Calu3 (cell line): ENCODE data around the gene ALPK3. TPM values are rescaled to one million over a fixed set of nuclear protein-coding genes. Genes with fewer than 3 reads are reported as not detected.
"Not testable (repeated sequence)": the region's sequence is repeated elsewhere in the genome, so short reads cannot be mapped to it uniquely, and the experiment has no call there.

ENCODE experiments used
- BruUV-seq: library from RNA; stranded (reverse); fragments of 400-500 nt; replicated peaks from 2 replicates; lab custom pipeline; 2021; lab: Mats Ljungman, UMichigan
- CTCF ChIA-PET: fragments of 300-600 bp; sonication (Branson Sonifier 250); formaldehyde crosslinking; loops from one replicate; lab custom pipeline; 2022; ENCODE audit warnings: antibody characterized with exemption; lab: Charles Lee
- DNase-seq: peaks from one replicate; pipeline ENCODE4 v3.0.0; 2022
- H3K27ac Mint-ChIP-seq: one replicate; pipeline ENCODE4 v1.8.0; 2022; ENCODE audit warnings: mixed read lengths; ENCODE audit not compliant: unreplicated experiment
- H3K27me3 Mint-ChIP-seq: one replicate; pipeline ENCODE4 v1.8.0; 2022; ENCODE audit warnings: mixed read lengths; ENCODE audit not compliant: unreplicated experiment
- H3K36me3 Mint-ChIP-seq: one replicate; pipeline ENCODE4 v1.8.0; 2022; ENCODE audit warnings: mild to moderate bottlenecking, moderate library complexity, mixed read lengths; ENCODE audit not compliant: insufficient read depth, unreplicated experiment
- H3K4me1 Mint-ChIP-seq: one replicate; pipeline ENCODE4 v1.8.0; 2022; ENCODE audit warnings: mild to moderate bottlenecking, low read depth, mixed read lengths; ENCODE audit not compliant: unreplicated experiment
- H3K4me3 Mint-ChIP-seq: one replicate; pipeline ENCODE4 v1.8.0; 2022; ENCODE audit warnings: mild to moderate bottlenecking, low read depth, moderate library complexity, mixed read lengths; ENCODE audit not compliant: unreplicated experiment
- H3K9me3 Mint-ChIP-seq: one replicate; pipeline ENCODE4 v1.8.0; 2022; ENCODE audit warnings: low read depth, mixed read lengths; ENCODE audit not compliant: unreplicated experiment
- CTCF ChIP-seq: fragments of 200-600 bp; IDR thresholded peaks from one replicate; pipeline ENCODE4 v1.8.0; 2022; ENCODE audit warnings: antibody characterized with exemption; ENCODE audit not compliant: unreplicated experiment
- intact Hi-C: fragments of 100-400 bp; cut with micrococcal nuclease; formaldehyde crosslinking; loops from one replicate; pipeline ENCODE4 v1.10.0; 2022; ENCODE audit not compliant: unreplicated experiment
- total RNA-seq: library from RNA; stranded (reverse); gene quantifications from 2 replicates; pipeline ENCODE4 v1.2.3, GENCODE V29; 2022

ALPK3 gene
- total RNA-seq, 1 experiment from 2014 or later, result 4.6 TPM

DNA sequence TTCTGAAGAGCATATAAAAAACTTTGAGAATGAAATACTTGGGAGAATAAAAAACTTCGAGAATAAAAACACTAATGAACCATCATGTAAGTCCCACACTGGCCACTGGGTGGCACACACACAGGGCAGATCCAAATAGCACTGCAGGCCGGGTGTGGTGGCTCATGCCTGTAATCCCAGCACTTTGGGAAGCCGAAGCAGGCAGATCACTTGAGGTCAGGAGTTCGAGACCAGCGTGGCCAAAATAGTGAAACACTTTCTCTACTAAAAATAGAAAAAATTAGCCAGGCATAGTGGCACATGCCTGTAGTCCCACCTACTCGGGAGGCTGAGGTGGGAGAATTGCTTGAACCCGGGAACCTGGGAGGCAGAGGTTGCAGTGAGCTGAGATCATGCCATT lies 28.5 kb downstream of the ALPK3 start:
- TF ChIP-seq CTCF, result peak; percentile 86
- peaks cover 31% of the 10 kb centered on the region for H3K4me1 Mint-ChIP-seq
- not testable (repeated sequence) for H3K9me3 Mint-ChIP-seq, H3K4me3 Mint-ChIP-seq, BruUV-seq, H3K27me3 Mint-ChIP-seq
- H3K36me3 Mint-ChIP-seq, result peaks cover 14% of the 10 kb centered on the region
- H3K27ac Mint-ChIP-seq, result peak overlapping the region; percentile 42
- CTCF ChIA-PET, result interaction anchor here (0.8 to 1.1 kb wide), 3 partner anchors 66 to 147 kb away, joined by 5 to 8 read pairs (median 7); no protein-coding TSS in a partner anchor
- DNase-seq, result peak; percentile 82
- intact Hi-C loops, result loop anchor here (1.0 kb wide), 1 partner anchor 83 kb away; no protein-coding TSS in a partner anchor

DNA sequence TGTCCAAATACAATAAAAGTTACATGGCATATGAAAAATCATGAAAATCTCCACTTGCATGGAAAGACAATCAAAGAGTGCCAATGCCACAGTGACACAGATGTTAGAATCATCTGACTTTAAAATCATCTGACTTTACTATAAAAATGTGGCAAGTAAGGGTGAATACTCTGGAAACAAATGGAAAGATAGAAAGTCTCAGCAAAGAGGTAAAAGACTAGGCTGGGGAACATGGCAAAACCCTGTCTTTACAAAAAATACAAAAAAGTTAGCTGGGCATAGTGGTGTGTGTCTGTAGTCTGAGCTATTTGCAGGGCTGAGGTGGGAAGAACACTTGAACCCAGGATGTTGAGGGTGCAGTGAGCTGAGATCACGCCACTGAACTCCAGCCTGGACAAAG lies 29.1 kb downstream of the ALPK3 start:
- intact Hi-C loops, result no loop called here
- TF ChIP-seq CTCF, result no peak
- CTCF ChIA-PET, result no interaction called here
- no TSS peak for BruUV-seq
- no peak for DNase-seq
- peak overlapping the region; percentile 42 for H3K27ac Mint-ChIP-seq
- H3K36me3 Mint-ChIP-seq, result peaks cover 8% of the 10 kb centered on the region
- H3K27me3 Mint-ChIP-seq, result no peaks in the 10 kb centered on the region
- H3K4me1 Mint-ChIP-seq, result peaks cover 31% of the 10 kb centered on the region
- H3K4me3 Mint-ChIP-seq, result no peak overlapping the region
- H3K9me3 Mint-ChIP-seq, result peaks cover 4% of the 10 kb centered on the region

DNA sequence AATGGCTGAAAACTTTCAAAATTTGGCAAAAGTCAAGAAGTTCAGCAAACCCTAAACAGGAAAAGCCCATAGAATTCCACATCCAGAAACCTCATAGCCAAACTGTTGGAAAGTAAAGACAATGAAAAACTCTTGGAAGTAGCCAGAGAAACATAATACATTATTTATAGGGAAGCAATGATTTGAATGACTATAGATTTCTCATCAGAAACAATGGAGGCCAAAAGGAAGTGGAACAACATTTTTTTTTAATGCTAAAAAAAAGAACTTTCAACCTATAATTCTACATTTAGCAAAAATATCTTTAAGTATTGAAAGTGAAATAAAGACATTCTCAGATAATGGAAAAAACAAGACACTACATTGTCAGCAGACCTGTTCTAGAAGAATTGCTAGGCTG lies 30.2 kb downstream of the ALPK3 start:
- H3K4me3 Mint-ChIP-seq, result no peak overlapping the region
- CTCF ChIA-PET, result interaction anchor here (0.6 kb wide), 1 partner anchor 9 kb away, joined by 3 read pairs; no protein-coding TSS in a partner anchor
- no peak for DNase-seq
- H3K36me3 Mint-ChIP-seq, result peaks cover 6% of the 10 kb centered on the region
- intact Hi-C loops, result no loop called here
- H3K27me3 Mint-ChIP-seq, result no peaks in the 10 kb centered on the region
- no peak for TF ChIP-seq CTCF
- peaks cover 4% of the 10 kb centered on the region for H3K9me3 Mint-ChIP-seq
- H3K4me1 Mint-ChIP-seq, result peaks cover 25% of the 10 kb centered on the region
- peak overlapping the region; percentile 6 for H3K27ac Mint-ChIP-seq
- BruUV-seq, result no TSS peak

- DNase-seq, result peak; percentile 27
- Mint-ChIP-seq H3K4me3 (peak overlapping the region; percentile 25), H3K36me3 (peaks cover 11% of the 10 kb centered on the region), H3K4me1 (peaks cover 51% of the 10 kb centered on the region), H3K27ac (peak overlapping the region; percentile 83), H3K9me3 (no peaks in the 10 kb centered on the region), H3K27me3 (no peaks in the 10 kb centered on the region)
- TF ChIP-seq CTCF, result no peak
- intact Hi-C loops, result loop anchor here (2.0 to 5.0 kb wide), 2 partner anchors 77 to 195 kb away; no protein-coding TSS in a partner anchor
- CTCF ChIA-PET, result interaction anchor here (0.6 to 1.3 kb wide), 4 partner anchors 9 to 152 kb away, joined by 3 to 5 read pairs (median 4); no protein-coding TSS in a partner anchor
- BruUV-seq, result no TSS peak
These were observed 35.1 kb downstream of the ALPK3 start for GRCh38 chr15:84852212-84852611.
